Raji (cell line): Measurements from ENCODE around the gene CLCA1.

Source experiments
- POLR2A ChIP-seq: IDR thresholded peaks from 2 replicates; pipeline ENCODE4 v1.6.1; 2011; ENCODE audit warnings: low read depth, low read length, control low read depth; ENCODE audit not compliant: insufficient read depth

Gene CLCA1

DNA sequence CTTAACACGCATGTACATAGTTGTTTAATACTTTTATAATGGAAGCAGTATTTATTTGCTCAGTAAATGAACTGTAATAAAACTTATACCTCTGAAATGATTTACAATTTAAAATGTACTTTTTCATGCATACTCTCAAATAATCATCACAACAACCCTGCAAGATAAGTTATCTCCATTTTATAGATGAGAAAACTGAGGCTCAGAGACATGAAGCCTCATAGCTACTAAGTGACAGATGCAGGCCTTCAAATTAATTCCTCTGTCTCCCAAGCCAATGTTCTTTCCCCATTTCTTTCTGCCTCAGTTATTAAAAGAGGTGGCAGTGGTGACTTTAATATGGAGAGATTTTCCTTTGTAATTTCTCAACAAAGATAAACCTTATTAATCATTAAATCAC, 19.6 kb upstream of the CLCA1 start:
- TF ChIP-seq POLR2A, result no peak

DNA sequence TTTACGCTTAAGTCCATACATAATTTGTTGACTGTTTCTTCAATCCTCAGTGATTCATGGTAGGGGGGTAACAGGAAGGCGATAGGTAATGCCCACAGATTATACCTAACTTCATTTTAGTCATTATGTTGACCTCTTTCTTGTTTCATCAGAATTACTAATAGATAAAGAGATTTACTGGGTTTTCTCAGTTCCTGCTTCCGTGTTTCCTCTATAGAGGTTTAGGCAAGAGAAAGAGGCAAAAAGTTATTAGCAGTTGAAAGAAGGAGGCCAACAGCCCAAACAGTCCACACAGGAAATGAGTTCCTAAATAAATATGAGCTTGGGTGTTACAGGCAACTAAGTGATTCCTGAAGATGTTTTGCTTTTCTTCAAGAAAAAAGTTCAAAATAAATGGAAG, 17.9 kb upstream of the CLCA1 start:
- TF ChIP-seq POLR2A, result no peak

DNA sequence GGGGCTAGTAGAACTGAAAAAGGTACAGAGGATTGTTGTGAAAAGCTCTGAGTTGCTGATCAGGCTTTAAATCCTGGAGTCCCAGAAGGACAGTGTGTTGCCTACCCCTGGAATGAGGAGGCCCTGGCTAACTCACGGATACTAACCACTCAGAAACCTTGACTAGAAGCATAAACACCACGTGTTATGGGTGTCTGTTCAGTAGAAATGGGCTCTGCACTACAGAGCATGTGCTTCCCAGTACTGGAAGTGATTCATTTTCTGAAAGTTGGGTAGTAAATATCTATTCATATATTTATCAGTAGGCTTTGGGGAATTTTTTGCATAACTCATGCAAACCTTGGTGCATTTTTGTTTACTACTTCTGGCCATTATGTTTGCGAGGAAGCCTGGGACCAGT, 15.1 kb upstream of the CLCA1 start:
- no peak for TF ChIP-seq POLR2A

DNA sequence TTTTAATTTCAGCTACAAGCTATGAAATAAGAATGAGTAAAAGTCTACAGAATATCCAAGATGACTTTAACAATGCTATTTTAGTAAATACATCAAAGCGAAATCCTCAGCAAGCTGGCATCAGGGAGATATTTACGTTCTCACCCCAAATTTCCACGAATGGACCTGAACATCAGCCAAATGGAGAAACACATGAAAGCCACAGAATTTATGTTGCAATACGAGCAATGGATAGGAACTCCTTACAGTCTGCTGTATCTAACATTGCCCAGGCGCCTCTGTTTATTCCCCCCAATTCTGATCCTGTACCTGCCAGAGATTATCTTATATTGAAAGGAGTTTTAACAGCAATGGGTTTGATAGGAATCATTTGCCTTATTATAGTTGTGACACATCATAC, 13.7 kb upstream of the CLCA1 start:
- no peak for TF ChIP-seq POLR2A

DNA sequence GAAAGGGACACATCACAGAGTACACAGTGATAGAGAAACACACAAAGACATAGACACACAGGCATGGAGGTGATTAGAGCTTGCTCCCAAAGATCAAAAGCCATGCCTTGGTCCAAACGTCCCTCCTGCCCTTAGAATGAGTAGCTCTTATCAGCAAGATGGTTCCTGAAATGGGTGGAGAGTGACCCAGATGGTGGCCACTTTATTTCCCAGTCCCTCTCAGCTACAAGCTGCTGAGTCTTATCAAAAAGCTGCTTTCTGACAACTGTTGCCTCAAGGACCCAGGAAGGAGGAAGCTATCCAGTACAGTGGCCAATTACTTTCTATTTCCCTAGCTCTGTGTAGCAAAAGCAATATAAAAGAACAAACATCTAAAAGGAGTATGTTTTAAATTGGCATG, 7.7 kb upstream of the CLCA1 start:
- no peak for TF ChIP-seq POLR2A

DNA sequence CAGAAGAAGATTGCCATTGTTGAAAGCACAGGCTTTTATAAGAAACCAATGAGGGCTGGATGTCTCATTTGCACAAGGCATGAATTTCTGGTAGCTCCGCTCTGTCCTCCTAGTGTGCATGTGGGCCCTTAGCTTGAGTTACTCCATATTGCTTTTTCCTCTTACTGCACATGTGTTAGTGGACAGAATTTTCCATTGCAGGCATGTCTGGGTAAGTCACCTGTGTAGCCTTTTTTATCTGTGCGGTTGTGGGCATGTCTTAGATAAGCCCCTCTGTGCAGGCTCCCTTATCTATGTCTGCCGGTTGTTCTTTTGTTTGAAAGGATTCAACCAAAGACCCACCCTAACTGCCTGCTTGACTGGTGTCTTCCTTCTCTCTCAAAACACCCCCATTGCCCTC, 7.2 kb upstream of the CLCA1 start:
- no peak for TF ChIP-seq POLR2A

DNA sequence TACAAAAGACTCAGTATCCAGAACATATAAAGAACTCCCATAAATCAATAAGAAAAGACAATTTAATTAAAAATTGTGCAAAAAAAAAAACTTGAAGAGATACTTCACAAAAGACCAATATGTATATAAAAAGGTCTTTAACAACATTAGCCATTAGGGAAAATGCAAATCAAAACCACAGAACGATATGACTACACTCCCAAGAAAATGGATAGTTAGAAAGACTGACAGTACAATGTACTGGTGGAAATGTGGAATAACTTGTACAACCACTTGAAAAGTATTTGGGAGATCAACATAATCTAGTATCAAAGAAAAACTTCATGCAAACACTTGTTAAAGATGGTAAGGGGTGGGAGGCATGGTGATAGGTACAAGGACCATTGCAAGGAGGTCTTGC, 3.9 kb upstream of the CLCA1 start:
- TF ChIP-seq POLR2A, result no peak

DNA sequence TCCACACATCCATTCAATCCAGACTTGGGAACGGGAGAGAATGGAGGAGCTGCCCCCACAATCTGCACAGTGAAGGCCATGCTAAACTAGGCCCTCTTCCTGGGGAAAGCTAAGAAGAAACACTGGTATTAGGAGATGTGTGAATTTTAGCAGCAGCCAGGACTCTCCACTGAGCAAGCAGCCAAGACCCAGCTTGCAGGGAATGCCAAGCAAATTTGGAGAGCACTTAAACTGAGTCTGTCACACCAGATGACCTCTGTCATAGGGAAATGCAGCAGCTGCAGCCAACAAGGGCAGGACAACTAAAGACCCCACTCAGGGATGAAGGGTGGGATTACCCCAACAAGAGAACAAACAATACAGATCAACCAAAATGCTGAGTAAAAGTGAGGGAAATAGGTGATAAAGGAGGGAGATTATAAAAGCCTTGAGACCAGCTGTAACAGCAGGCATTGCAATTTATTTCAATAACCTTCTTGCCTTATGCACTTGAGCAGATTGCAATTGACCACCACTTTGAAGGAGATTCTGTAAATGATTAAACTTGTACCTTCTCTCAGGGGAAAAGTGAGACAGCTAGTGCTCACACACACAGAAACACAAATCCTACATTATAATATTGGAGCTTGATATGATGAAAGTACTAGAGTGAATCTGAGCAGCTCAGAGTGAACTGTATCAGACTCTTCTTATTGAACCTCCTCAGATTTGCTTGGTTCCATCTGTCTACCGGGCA, 2.5 kb upstream of the CLCA1 start:
- TF ChIP-seq POLR2A, result no peak

DNA sequence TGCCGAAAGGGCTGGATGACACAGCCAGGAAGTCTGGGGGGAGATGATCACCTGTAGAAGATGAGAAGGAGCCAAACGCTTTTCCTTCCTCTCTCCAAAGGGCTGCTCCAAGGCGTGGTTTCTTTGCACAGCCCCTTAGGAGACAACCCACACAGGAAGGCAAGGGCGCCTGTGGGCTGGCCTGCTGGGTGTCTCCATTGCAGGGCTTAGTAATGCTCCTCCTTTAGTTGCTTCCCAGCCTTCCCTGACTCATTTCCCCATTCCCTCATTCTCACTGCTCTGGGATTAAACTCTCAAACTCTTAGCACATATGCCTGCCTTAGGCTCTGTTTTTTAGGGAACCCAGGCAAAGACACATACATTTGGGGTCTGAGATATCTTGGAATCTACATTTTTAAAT, 1.7 kb upstream of the CLCA1 start:
- no peak for TF ChIP-seq POLR2A

DNA sequence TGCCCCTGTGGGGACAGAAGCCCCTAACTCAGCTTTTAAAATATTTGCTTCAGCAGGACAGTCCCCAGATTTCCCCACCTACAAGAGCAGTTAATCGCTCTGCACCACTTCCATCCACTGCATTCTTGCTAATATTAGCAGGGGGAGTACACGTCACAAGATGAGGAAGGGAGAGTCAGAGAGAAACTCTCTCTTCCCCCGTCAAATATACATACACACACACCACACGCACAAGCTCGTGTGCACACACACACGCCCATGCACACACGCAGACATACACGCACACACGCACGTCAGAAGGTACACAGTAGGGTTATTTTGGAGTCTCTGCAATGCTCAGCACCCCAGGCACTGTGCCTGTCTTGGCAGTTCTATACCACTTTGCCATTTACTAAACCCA, 2.1 kb downstream of the CLCA1 start:
- TF ChIP-seq POLR2A, result no peak

DNA sequence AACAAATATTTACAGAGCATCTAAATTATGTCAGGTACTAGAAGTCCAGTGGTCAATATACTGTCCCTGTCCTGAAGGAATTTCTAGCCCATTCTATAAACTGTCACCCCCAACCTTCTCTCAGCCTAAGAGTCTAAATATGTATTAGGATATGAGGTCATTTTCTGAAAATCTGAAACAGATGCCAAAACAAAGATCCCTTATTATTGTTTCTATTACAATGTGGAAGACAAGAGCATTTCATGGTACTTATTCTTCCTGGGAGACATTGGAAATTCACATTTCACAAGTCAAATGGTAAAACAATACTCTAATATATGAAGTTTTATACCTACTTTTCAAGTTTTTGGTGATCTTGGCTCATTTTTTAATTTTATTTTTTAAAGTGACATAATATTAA, 2.6 kb downstream of the CLCA1 start:
- no peak for TF ChIP-seq POLR2A

DNA sequence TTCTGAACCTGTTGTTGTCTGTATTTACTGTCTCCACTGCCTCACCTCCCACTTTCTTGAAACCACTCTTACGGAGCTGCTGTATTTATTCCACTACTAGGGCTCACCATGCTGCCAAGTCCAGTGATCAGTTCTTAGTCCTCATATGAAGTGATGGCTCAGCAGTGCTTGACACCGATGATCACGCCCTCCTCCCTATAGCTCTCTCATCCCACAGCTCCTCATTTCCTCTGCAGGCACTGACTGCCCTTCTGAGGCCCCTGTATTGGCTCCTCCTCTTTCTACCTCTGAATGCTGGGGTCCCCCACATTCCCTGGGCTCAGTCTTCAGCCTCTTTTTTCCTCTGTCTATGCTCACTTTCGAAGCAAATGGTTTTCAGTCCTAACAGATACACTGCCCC, 3.4 kb downstream of the CLCA1 start:
- TF ChIP-seq POLR2A, result no peak

DNA sequence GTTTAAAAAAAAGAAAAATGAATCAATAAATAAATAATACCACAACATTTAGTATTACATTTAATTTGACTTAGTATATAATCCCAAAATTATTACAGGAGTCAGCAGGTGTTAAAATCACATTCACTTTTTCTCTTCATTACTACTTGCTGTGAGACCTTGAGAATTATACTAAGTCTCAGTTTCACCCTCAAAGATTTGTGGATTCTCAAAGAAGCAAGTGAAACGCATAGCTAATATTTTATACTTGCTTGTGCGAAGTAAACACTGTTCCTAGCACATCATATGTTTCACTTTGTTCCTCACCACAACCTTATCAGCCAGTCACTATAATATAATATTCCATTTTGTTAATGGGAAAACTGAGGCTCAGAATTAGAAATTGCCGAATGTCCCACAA, 4.0 kb downstream of the CLCA1 start:
- TF ChIP-seq POLR2A, result no peak

DNA sequence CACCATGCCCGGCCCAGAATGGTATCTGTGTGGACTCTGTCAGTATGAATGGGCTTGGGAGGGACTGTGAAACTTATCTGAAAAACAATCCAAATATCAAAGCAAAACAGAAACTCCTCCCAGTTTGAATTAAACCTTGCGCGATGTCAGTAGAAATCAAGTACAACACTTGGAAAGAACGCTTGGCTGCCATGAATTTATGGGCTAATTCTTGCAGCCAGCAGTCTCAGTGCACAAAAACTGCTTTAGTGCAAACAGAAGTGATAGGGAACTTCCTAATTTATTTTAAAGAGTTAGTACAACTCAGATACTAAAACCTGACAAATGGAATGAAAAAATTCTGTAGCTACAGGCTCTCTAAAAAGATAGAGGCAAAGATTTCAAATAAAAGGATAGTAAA, 8.5 kb downstream of the CLCA1 start:
- TF ChIP-seq POLR2A, result no peak

DNA sequence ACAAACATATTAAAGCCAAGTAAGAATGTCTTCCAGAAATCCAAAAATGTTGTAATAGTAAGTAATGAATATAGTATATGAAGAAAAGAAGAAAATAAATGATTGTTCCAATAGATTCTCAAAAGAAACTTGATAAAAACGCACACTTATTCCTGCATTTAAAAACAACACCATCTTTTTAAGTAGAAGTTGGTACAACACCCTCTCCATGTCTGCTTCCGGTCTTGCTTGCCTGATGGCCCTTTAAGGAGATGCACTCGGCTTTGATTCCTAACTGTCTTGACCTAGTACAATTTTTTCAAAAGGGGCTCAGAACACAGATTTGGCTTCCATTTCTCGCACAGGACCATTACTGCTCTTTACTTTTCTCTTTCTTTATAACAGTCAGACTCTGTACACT, 9.0 kb downstream of the CLCA1 start:
- no peak for TF ChIP-seq POLR2A

DNA sequence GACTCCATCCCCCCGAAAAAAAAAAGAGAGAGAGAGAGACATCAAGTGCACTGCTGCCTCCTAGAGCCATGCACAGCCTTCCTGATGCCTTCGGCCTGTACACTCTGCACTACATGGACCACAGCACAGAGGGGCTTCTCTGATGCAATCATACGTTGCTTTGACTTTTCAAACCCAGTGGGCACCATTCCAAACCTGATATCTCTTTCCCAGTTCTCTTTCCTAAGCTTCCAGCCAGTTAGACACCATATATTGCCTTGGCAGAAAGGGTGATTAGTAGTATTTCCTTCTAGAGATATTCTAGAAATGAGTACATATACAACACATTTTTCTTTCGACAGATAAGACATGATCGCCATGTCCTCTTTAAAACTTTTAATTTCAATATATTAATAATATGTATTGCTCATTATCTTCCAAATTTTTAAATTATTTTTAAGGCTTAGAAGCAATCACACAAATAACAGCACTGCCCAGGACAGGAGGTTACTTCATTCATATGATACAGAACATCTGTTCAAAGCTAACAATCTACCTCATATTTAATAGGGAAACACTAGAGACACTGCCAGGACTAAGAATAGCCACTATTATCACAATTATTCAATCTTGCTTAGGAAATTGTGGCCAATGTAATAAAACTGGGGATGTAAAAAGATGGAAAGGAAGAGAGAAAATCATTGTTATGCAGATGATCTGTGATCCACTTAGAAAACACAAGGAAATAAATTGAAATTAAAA, 9.9 kb downstream of the CLCA1 start:
- no peak for TF ChIP-seq POLR2A

DNA sequence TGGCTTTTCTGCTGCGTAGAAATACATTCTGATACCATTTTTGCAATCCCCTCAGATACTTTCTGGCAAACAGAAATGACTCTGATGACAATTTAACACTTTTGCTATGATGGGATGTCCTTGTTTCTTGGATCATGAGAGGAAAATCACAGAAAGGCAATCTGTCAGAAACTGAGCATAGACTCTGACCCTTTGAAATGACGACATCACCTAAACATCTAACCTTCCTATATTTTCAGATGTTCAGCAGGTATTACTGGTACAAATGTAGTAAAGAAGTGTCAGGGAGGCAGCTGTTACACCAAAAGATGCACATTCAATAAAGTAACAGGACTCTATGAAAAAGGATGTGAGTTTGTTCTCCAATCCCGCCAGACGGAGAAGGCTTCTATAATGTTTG, 13.2 kb downstream of the CLCA1 start:
- no peak for TF ChIP-seq POLR2A
